Nephron (organoid): Measurements from ENCODE around the gene ATF7IP2.

Experiments used
- H3K27ac Mint-ChIP-seq, 3 experiments: 2 replicates each; pipeline ENCODE4 v1.8.0; 2020; ENCODE audit warnings: mixed read lengths in 3 of 3, mild to moderate bottlenecking in 2 of 3, moderate library complexity in 1 of 3
- H3K27me3 Mint-ChIP-seq: 2 replicates; pipeline ENCODE4 v1.8.0; 2021; ENCODE audit warnings: low read depth, mild to moderate bottlenecking, moderate library complexity, mixed read lengths
- H3K36me3 Mint-ChIP-seq: 2 replicates; pipeline ENCODE4 v1.8.0; 2020; ENCODE audit warnings: low read depth, mixed read lengths
- H3K4me1 Mint-ChIP-seq: 2 replicates; pipeline ENCODE4 v1.8.0; 2020; ENCODE audit warnings: mixed read lengths
- H3K4me3 Mint-ChIP-seq, 3 experiments: 2 replicates each; pipeline ENCODE4 v1.8.0; 2020; ENCODE audit warnings: mild to moderate bottlenecking in 3 of 3, mixed read lengths in 3 of 3, moderate library complexity in 2 of 3
- H3K9me3 Mint-ChIP-seq: 2 replicates; pipeline ENCODE4 v1.8.0; 2020; ENCODE audit warnings: mixed read lengths
- CTCF ChIP-seq, 3 experiments: fragments of 200-600 bp; sonication (generic); IDR thresholded peaks; one replicate each; pipeline ENCODE4 v1.5.0; 2021; ENCODE audit warnings: antibody characterized with exemption in 3 of 3; ENCODE audit not compliant: unreplicated experiment in 3 of 3

ATF7IP2 gene

GRCh38 chr16:10493276-10493675 lies 107.4 kb downstream of the ATF7IP2 start:
- Mint-ChIP-seq H3K27me3 (peaks cover 5% of the 10 kb centered on the region), H3K9me3 (peaks cover 3% of the 10 kb centered on the region), H3K27ac (no peak overlapping the region), H3K4me3 (no peak overlapping the region), H3K36me3 (no peaks in the 10 kb centered on the region), H3K4me1 (no peaks in the 10 kb centered on the region)
- TF ChIP-seq CTCF (IDR thresholded peaks at IDR 0.05; ENCODE audit: unreplicated experiment in 3 of 3): no peak

GRCh38 chr16:10494343-10495030 lies 108.6 kb downstream of the ATF7IP2 start:
- peaks cover 3% of the 10 kb centered on the region for H3K9me3 Mint-ChIP-seq
- no peak for TF ChIP-seq CTCF (IDR thresholded peaks at IDR 0.05; ENCODE audit: unreplicated experiment in 3 of 3)
- H3K27me3 Mint-ChIP-seq: peaks cover 5% of the 10 kb centered on the region
- H3K27ac Mint-ChIP-seq: no peak overlapping the region
- H3K4me1 Mint-ChIP-seq: no peaks in the 10 kb centered on the region
- no peak overlapping the region for H3K4me3 Mint-ChIP-seq
- H3K36me3 Mint-ChIP-seq: no peaks in the 10 kb centered on the region

- TF ChIP-seq CTCF (IDR thresholded peaks at IDR 0.05; ENCODE audit: unreplicated experiment in 3 of 3): no peak
- no peak overlapping the region for H3K4me3 Mint-ChIP-seq
- peaks cover 3% of the 10 kb centered on the region for H3K9me3 Mint-ChIP-seq
- no peaks in the 10 kb centered on the region for H3K4me1 Mint-ChIP-seq
- H3K27ac Mint-ChIP-seq: no peak overlapping the region
- H3K36me3 Mint-ChIP-seq: no peaks in the 10 kb centered on the region
- H3K27me3 Mint-ChIP-seq: peaks cover 5% of the 10 kb centered on the region
Observed at GRCh38 chr16:10495031-10495345, 109.1 kb downstream of the ATF7IP2 start.

- H3K4me3 Mint-ChIP-seq: no peak overlapping the region
- peaks cover 5% of the 10 kb centered on the region for H3K27me3 Mint-ChIP-seq
- TF ChIP-seq CTCF (IDR thresholded peaks at IDR 0.05; ENCODE audit: unreplicated experiment in 3 of 3): no peak
- no peak overlapping the region for H3K27ac Mint-ChIP-seq
- H3K9me3 Mint-ChIP-seq: peaks cover 3% of the 10 kb centered on the region
- H3K36me3 Mint-ChIP-seq: no peaks in the 10 kb centered on the region
- no peaks in the 10 kb centered on the region for H3K4me1 Mint-ChIP-seq
Observed at GRCh38 chr16:10497132-10498101, 111.6 kb downstream of the ATF7IP2 start.

- Mint-ChIP-seq H3K27ac (no peak overlapping the region), H3K4me1 (no peaks in the 10 kb centered on the region), H3K27me3 (no peaks in the 10 kb centered on the region), H3K36me3 (no peaks in the 10 kb centered on the region), H3K9me3 (no peaks in the 10 kb centered on the region), H3K4me3 (no peak overlapping the region)
- TF ChIP-seq CTCF (IDR thresholded peaks at IDR 0.05; ENCODE audit: unreplicated experiment in 3 of 3): no peak
Observed at GRCh38 chr16:10500582-10500981, 114.7 kb downstream of the ATF7IP2 start.
